NCI-H345 treated with DMSO at 0.1 percent for 48 hours (cell line): ENCODE data around the gene PCNX1.

Source experiments
- DNase-seq: peaks from one replicate; lab custom pipeline; 2025; ENCODE audit not compliant: unreplicated experiment; lab: John Stamatoyannopoulos, UW

PCNX1 gene

DNA sequence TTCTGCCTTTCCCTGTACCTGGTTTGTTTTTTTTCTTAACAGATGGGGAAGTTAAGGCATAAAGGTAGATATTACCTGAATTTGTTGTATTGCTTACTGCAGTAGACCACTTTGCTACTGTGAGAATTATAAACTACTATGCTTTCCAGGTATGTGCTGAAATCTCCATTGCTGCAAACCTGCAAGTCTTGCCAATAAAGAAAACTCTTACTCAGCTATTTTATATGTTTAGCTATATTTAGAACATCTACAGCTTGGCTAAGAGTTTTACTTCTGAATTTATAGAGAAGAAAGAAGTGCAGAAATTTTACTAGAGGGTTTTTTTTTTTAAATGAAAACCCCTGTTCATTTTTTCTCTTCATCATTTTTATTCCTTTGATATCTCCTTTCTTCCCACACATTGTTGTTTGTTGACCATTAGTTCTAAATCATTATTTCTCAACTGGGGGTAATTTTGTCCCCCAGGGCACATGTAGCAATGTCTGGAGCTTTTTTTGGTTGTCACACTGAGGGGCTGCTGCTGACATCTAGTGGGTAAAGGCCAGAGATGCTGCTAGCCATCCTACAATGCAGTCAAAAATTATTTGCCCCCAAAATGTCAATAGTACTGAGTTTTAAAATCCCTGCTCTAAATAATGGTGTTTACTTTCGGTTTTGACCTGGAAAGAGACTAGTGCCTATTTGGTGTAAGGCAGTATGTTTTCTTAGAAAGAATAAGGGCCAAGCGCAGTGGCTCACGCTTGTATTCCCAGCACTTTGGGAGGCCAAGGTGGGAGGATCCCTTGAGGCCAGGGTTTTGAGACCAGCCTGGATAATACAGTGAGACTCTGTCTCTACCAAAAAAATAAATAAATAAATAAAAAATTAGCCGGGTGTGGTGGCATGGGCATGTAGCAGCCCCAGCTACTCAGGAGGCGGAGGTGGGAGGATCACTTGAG is 48.6 kb downstream of the PCNX1 start:
- DNase-seq: no peak

DNA sequence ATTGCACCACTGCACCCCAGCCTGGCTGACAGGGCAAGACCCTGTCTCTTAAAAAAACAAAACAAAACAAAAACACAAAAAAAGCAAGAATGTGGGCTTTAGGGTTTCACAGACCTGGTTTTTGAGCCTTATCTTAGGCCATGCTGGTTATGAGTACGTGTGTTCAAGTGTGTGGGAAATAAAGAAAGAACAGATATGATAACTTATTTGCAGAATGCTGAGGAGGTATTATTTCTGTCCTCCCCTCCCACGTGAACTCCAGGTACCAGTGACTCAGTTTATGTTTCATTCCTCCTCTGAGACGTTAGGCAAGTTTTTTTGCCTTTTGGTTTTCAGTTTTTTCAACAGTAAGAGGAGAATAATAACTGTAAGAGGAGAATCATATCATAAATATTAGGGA is 49.3 kb downstream of the PCNX1 start:
- DNase-seq: no peak

DNA sequence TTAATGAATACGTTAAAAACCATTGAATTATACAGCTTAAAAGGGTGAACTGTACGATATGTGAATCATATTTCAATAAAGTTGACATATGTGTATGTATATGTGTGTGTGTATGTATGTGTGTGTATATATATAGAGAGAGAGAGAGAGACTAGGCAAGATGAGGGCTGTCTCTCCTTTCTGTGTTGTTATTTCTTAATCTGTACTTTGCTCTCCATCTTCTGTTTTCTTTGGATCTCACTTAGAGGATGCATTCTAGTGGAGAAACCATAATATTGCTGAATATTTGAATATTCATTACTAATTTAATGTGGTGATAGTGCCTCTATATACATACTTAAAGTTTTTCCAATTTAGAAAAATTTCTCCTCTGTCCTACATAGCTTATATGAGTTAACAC is 50.5 kb downstream of the PCNX1 start:
- DNase-seq: no peak

DNA sequence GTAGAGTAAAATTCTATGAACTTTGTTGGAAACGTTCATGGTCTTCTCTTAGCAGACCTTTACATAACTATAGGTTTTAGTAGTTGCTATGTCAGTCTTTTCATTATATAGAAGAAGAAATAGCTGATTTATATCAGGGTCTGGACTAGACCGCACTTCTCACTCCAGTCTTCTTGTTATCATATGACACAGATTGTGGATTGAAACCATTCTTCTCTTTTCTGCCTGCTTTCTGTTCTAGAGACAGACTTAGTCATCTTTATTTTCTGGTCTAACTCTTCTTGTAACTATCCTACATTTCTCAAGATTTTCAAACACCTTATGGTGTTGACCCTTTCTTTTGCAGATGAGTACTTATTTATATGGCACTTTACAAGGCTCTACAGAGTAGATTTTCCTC is 55.7 kb downstream of the PCNX1 start:
- no peak for DNase-seq

DNA sequence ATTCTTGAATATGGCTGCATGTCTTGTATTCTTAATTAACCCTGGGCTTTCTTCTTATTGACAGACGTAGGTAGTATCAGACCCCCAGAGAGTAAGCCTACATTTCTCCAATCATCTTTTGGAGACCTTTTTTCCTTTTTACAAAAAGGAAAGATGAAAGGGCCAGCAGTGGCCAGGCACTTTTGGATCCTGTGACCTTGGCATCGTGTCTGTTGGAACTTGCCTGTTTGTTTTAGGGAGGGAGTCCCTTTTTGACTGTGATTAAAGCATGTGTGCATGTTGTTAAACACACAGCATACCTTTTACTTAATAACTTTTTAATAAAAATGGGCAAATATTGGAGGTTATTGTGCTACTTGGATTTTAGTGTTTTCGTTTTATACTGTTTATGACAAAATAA is 57.2 kb downstream of the PCNX1 start:
- no peak for DNase-seq

DNA sequence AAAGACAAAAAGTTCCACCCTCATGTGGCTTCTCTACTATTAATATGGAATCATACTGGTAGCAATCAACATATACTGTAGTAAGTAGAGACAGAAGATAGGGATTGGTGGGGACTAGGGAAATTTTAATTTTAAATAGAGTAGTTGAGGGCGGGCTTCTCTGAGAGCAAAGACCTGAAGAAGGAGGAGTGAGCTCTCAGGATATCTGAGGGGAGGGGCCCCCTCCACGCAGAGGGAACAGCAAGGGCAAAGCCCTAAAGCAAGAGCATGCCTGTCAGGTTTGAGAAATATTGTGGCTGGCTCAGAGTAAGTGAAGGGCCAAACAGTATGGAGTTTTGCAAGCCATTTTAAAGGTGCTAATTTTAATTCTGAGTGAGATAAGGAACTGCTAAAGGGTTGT is 64.3 kb downstream of the PCNX1 start:
- DNase-seq: no peak

DNA sequence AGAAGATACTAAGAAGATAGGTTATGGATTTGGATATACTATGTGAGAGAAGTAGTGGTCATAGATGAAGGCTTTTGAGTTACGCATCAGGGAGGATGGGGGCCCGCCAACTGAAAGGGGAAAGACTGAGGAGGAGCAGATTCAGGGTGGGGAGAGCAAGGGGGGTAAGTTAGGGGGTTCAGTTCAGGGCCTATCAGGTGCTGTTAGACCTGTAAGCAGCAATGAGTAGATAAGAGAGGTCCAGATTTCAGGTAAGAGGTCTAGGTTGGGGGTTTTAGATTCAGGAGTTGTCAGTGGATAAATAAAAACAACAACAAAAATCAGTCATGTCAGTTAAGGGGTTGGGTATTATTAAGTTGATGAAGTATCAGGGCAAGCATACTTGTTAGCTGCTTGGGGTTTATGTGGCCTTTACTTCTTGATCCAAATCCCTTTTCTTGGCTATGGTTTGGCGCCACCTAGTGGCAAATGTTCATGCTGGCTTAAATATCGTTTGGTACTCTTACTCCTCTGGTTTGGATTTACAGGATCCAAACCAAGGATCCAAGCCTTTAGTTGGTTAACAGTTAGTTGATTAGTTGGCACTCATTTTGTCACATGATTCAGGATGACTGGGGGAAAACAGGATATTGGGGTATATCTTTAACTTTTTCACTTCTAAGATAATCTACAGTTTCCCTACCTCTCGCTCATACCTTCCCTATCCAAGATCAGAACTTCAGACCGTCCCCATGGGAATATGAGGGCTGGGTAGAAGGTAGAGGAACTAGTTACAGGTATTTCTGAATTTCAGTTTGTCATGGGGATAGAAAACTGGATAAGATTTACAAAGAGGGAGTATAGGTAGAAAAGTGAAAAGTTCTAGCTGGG is 65.1 kb downstream of the PCNX1 start:
- peak; percentile 62 for DNase-seq

DNA sequence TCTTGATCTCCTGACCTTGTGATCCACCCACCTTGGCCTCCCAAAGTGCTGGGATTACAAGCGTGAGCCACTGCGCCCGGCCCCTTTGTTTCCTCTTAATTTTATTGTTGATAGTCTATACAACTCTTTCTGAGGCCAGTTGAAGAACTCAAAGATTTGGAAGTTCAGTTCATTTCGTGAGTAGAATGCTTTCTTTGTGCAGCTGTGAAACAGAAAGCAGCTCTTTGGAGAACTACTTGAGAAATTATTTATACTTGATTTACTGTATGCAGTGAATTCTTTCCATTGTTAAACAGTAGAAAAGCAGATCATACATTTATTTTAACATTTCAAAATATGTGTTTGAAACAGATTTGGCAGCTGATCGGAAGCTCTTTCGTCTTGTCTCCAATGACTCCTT is 69.3 kb downstream of the PCNX1 start:
- DNase-seq: no peak

DNA sequence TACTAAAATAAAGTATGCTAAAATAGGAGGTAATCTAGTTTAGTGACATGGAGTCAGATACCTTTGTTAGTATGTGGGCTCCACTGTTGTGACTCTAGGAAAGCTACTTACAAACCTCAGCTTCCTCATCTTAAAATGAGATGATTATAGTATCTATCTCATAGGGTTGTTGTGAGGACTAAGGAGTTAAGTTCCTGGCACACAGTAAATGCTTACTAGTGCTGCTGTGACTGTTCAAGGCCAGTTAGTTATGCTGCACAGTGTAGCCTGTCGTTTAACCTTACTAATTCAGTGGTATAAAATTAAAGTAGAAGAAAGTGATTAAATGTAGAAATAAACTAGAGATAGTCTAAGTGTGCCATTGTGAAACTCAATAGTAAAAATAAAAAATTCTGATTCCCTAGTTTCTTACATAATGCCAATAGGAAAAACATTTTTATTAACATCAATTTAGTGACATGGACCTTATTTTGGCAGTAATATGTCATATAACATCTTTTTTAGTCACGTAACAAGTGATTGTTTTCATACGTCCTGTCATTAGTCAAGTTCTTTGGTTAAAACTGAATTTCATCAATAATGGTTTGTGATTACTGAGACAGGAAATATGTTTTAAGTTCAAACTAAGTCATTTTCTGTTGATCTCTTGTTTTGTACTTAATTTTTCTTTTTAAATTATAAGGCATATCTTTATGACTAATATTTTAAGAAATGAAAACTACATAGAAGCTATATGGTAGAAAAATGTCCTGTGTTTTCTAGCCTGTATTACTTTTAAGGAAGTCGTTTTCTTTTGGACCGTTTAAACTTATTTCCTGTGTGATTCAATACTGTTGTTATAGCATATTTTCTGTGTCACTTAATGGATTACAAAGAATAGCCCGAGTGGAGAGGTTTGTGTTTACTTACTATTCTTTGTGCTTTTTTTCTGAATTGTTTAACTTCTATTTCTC is 74.0 kb downstream of the PCNX1 start:
- no peak for DNase-seq

DNA sequence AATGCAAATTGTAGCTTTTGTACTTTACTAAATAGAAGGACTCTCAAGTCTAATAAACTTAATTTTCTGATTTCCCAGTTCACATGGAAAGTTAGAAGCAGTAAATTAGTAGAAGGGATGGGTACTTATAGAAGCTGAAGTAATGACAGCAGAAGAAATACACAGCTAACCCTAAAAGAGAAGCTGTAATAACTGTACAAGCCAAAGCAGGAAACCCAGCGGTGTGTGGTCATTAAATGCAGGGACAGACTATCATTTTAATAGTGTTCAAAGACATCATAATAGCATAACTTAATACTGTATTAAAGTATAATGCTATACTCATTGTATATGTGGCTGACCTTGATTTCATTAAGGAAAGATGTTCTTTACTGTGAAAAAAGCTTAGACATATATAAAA is 74.9 kb downstream of the PCNX1 start:
- no peak for DNase-seq

DNA sequence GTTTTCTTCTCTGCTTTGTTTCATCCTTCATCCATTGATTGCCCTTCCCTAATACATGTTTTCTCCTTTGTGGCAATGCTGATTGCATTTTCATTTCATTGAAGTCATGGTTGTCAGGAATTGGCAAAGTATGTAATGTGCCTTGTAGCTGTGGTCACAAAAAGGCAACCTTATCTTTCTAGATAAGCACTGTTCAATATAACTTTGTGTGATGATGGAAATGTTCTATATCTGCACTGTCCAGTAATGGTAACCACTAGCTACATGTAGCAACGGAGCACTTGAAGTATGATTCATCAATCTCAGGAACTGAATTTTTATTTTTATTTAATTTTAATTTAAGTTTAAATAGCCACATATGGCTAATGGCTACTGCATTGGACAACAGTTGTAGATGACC is 79.8 kb downstream of the PCNX1 start:
- DNase-seq: no peak

DNA sequence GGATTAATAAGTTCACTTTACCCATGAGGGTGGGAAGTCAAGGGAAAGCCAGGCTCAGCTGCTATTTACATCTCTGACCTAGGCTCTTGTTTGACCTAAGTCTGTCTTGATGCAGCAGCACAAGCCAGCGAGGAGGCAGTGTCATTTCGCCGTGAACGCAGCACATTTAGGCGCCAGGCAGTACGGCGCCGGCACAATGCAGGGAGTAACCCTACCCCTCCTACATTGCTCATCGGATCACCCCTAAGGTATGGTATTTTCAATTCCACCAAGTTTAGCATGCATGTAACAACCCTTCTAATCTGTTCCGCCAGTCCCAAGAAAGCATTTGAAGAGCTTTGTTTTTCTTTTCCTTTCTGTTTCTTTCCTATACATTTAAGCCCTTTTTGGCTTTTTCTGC is 81.2 kb downstream of the PCNX1 start:
- no peak for DNase-seq

DNA sequence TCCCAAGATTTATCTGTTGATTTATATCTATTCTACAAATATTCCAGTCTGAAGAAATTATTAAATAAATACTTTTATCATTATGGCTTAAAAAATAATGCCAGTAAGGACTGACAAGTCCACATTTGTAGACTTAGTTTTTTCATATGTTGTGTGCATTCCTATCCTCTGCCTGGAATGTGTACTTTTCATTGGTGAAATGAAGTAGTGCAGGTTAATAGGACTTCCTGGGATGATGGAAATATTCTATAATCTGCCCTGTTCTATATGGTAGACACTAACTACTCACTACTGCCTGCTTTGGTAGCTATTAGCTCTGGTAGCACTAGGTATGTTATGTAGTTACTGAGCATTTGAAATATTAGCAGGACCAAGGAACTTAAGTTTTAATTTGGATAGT is 86.7 kb downstream of the PCNX1 start:
- DNase-seq: no peak

DNA sequence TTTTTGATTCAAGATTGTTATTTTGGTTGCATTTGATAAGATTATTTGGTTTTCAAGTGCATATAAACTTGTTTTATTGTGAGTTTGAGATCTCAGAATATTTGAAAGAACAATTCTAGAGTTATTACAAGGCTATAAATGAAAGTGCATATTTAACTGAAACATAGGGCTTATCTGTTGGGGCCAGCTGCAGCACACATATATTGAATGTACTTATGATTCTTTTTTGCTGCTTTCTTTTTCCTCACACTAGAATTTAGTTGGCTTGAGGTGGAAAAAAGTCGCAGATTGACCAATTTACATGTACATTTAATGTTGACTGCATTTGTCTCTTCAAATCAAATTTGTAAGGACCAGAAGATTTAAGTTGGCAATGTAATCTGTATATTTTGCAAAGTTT is 88.0 kb downstream of the PCNX1 start:
- no peak for DNase-seq

DNA sequence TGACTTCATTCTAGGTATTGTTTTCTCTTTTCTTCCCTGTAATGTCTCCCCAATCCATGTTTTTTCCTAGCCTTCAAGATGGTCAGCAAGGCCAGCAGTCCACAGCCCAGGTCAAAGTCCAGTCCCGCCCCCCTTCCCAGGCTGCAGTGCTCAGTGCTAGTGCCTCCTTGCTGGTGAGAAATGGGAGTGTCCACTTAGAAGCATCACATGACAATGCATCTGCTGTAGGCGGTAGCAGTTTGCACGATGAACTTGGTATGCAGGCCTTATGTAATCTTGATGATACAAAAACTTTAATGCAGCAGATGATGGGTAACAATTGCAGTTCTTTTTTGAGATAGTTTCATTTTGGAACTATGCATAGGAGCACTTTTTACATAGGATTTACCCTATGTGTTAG is 88.4 kb downstream of the PCNX1 start:
- DNase-seq: no peak

DNA sequence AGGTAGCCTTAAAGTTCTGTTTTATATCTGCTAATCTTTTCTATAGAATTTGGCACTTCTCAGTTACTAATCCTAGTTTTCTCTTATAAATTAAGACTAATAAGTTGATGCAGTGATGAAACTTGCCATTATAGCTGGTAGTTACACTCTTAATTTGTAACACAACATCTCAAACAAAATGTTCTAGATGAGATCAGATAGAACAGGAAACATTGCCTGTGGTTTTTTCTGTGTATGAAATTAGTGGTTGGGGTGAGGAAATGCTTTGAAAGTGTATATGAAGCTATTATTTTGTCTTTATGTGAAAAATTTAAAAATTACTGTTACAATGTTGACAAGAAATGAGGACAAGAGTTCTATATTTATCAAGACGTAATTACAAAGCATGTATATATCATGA is 91.9 kb downstream of the PCNX1 start:
- no peak for DNase-seq

DNA sequence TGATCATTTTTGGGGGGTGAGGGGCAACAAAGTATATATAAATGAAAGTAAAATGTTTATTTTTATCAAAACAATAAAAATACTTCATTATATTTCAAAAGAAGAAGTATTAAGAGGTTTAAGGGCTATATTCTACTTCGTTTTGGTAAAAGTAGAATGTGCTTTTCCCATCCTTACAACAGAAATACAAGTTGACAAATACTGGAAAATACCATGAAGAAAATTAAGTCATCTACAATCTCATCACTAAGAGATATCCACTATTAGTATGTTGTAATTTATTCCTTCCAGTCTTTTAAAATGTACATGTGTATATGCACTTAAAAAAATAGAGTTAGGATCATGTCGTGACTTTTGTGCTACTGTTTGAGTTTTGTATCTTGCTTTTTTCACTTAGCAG is 92.8 kb downstream of the PCNX1 start:
- no peak for DNase-seq

DNA sequence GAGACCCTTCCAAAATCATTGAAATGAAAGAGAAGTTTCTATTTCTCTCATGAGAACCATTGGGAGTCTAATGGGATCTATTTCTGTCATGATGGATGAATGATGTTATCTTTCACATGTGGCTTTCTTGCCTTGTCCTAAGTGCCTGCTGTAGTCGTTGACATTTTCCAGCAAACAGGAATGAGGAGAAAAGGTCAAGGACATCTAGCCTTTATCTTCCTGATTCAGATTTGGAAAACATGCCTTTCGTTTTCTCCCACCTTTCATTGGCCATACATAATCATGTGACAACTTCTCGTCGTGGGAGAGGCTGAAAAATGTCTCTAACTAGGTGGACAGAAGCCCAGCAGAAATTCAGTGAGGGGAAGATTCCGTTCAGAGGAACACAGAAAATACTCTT is 94.5 kb downstream of the PCNX1 start:
- DNase-seq: no peak

DNA sequence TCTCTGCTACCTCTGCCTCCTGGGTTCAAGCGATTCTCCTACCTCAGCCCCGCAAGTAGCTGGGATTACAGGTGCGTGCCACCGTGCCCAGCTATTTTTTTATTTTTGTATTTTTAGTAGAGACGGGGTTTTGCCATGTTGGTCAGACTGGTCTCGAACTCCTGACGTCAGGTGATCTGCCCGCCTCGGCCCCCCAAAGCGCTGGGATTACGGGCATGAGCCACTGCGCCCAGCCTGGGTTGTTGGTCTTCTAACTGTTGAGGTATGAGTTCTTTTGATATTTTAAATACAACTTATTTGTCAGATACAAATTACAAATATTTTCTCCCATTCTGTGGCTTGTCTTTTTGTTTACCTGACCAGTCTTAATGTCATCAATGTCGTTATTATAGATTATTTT is 95.9 kb downstream of the PCNX1 start:
- DNase-seq: no peak

DNA sequence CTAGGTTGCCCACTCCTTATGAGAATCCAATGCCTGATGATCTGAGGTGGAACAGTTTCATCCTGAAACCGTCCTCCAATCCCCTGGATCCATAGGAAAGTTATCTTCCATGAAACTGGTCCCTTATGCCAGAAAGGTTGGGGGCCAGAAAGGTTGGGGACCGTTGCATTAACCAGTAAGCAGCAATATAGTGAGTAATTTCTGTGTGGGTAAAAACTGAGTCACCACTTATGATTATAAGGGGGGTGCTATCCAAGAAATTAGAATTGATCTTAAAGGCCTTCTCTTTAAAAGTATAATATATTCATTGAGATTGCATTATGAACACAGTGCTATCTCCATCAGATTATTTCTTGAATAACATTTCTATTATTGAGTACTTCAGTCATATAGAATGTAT is 97.2 kb downstream of the PCNX1 start:
- no peak for DNase-seq

DNA sequence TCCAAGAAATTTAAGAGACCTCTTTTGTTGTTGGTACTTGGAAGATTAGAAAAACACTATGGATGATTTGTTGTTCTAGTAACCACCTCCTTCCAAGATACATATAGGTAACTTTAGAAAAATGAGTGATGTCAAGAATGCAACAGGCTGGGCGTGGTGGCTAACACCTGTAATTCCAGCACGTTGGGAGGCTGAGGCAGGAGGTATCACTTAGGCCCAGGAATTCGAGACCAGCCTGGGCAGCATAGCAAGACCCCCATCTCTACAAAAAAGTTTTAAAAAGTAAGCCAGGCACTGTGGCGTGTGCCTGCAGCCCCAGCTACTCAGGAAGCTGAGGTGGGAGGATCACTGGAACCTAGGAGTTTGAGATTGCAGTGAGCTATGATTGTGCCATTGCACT is 97.8 kb downstream of the PCNX1 start:
- DNase-seq: no peak
